PC-9 (cell line): Measurements from ENCODE around the gene XCR1.

Experiments
- EZH2 ChIP-seq: fragments of 200-600 bp; sonication (generic); IDR thresholded peaks from 2 replicates; pipeline ENCODE4 v1.8.0; 2017; ENCODE audit warnings: antibody characterized with exemption, low read depth
- TF ChIP-seq, protein P1 (sequence below): fragments of 200-600 bp; sonication (generic); conservative IDR thresholded peaks from 2 replicates; pipeline ENCODE4 v1.6.1; 2017; ENCODE audit warnings: mixed run types, antibody characterized with exemption, mild to moderate bottlenecking, moderate library complexity

DNA sequence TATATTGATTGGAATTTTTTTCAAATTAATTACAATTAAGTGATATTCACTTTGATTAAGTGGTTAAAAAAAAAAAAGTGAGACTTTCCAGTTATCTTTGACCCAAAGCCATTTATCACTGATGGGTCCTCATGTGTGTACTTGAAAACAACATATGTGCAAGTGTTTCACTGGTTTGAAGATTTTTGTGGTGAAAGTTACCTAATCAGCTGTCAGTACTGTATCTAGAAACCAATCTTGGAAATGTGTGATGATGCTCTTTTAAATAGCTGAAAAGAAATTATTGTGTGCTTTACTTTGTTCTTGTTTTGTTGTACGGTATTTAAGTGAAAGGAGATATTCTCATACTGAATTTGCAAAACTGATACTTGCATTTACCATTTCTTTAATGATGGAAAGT, 11.6 kb upstream of the XCR1 start:
- TF ChIP-seq, protein P1, sequence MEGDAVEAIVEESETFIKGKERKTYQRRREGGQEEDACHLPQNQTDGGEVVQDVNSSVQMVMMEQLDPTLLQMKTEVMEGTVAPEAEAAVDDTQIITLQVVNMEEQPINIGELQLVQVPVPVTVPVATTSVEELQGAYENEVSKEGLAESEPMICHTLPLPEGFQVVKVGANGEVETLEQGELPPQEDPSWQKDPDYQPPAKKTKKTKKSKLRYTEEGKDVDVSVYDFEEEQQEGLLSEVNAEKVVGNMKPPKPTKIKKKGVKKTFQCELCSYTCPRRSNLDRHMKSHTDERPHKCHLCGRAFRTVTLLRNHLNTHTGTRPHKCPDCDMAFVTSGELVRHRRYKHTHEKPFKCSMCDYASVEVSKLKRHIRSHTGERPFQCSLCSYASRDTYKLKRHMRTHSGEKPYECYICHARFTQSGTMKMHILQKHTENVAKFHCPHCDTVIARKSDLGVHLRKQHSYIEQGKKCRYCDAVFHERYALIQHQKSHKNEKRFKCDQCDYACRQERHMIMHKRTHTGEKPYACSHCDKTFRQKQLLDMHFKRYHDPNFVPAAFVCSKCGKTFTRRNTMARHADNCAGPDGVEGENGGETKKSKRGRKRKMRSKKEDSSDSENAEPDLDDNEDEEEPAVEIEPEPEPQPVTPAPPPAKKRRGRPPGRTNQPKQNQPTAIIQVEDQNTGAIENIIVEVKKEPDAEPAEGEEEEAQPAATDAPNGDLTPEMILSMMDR: no peak
- no peak for TF ChIP-seq EZH2
